GM18519 (cell line): ENCODE data around the gene TMTC3.

Experiments used
- ATAC-seq: cut with Tn5 transposase; IDR thresholded peaks from one replicate; pipeline ENCODE4 v1.9.1; 2021; ENCODE audit warnings: mild to moderate bottlenecking, moderate library complexity; ENCODE audit not compliant: unreplicated experiment, low FRiP score

Gene TMTC3

GRCh38 chr12:88218293-88218692 is 76.2 kb downstream of the TMTC3 start:
- ATAC-seq = no peak

GRCh38 chr12:88219861-88220260 is 77.8 kb downstream of the TMTC3 start:
- no peak for ATAC-seq

- ATAC-seq = no peak
Observed at GRCh38 chr12:88223519-88223918, 81.4 kb downstream of the TMTC3 start.

DNA sequence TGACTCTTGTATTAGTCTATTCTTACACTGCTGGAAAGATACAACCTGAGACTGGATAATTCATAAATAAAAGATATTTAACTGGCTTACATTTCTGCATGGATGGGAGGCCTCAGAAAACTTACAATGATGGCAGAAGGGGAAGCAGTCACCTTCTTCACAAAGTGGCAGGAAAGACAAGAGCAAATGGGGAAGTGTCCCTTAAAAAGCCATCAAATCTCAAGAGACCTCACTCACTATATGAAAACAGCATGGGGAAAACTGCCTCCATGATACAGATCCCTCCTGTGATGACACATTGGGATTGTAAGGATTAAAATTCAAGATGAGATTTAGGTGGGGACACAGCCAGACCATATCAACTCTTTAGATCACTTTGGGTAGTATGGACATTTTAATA is 83.7 kb downstream of the TMTC3 start:
- ATAC-seq = no peak

DNA sequence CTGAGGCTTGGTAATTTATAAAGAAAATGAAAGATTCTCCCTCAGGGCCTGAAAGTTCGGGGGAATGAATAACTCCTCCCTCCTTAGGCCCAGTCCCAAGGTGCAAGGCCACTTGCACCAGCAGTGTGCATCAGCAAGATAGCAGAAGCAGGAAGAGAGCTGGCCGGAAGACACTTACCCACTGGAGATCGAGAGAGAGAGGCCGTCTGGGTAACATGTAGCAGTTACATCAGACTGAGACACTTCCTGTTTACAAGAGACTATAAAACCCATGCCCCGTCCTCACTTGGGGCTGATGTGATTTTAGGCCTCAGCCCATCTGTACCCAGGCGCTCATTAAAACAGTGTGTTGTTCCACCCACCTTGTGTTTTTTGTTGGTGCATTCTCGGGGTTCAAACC is 85.2 kb downstream of the TMTC3 start:
- ATAC-seq = no peak

DNA sequence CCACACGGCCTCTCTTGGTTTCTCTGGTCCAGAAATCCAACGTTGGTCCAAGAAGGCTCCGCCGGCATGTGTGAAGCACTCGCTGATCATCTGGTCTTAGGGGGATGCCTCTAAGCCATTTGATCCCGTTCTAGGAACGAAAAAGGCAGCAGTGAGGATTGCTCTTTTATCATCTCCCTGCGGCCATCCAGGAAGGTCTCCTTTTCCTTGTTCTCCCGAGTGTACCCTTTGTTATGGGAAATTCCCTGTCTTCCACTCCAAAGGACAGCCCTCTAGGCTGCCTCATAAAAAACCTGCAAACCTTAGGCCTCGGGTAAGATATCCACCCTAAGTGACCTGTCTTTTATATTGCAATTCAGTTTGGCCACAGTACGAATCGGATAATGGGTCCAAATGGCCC is 85.8 kb downstream of the TMTC3 start:
- no peak for ATAC-seq

DNA sequence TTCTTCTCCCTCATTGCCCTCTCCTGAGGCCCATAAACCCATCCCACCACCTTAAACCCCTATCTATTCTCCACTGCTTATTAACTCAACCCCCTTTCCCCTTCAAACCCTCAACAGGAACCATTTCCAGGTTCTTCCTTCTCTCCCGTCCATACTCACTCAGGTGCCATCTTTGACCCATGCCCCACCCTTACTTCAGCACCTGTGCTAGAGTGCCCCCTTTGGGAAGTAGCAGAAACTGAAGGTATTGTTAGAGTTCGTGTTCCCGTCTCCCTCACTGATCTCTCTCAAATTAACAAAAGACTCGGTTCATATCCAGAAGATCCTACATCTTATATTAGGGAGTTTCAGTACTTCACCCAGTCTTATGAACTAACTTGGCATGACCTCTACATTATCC is 86.6 kb downstream of the TMTC3 start:
- no peak for ATAC-seq

- no peak for ATAC-seq
Observed at GRCh38 chr12:88230271-88230670, 88.2 kb downstream of the TMTC3 start.

GRCh38 chr12:88235183-88235833 is 93.2 kb downstream of the TMTC3 start:
- ATAC-seq = no peak

GRCh38 chr12:88237954-88238353 is 95.8 kb downstream of the TMTC3 start:
- no peak for ATAC-seq

GRCh38 chr12:88238406-88238805 is 96.3 kb downstream of the TMTC3 start:
- ATAC-seq = no peak

GRCh38 chr12:88241862-88242570 is 99.9 kb downstream of the TMTC3 start:
- peak; percentile 60 for ATAC-seq

DNA sequence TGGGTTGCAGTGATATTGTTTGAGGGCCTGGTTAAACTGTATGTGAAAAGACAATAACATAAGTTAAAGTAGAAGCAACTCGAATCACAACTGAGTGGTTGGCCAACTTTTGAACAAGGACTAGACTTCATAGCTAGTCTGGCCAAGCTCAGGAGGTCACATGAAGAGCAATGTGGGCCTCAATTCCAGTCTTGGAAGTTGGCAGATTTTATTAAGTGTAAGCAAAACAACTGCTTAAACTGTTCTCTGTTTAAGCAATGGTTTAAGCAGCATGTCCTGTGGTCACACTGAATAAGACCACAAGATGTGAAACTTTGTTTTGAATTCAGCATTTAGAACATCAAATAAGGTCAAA is 100.4 kb downstream of the TMTC3 start:
- ATAC-seq = peak; percentile 14

- ATAC-seq = no peak
Observed at GRCh38 chr12:88242939-88243338, 100.8 kb downstream of the TMTC3 start.

DNA sequence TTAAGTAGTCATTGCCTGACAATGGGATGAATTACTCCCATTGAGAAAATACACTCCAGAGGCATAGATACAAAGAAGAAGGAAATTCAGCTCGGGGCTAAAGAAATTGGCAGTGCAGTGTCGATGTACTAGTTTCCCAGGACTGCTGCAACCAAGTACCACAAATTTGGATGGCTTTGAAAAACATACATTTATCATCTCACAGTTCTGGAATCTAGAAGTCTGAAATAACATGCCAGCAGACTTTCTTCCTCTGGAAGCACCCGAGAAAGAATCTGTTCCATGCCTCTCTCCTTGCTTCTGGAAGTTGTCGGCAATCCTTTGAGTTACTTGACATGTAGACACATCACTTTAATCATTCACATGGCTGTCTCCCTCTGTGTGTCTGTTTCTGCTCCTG is 101.9 kb downstream of the TMTC3 start:
- ATAC-seq = no peak

DNA sequence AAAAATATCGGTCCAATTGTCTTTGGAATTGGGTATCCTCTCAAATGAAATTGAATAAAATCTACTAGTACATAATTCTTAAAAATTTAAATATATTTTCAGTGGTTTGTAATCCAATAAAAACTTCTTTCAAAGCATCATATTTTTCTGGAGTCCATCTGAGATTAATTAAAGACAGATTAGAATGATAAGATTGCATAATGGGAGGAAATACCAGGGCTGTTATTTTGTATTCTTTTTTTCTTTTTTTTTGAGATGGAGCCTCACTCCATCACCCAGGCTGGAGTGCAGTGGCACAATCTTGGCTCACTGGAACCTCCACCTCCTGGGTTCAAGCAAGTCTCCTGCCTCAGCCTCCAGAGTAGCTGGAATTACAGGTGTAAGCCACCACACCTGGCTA is 103.8 kb downstream of the TMTC3 start:
- ATAC-seq = no peak

DNA sequence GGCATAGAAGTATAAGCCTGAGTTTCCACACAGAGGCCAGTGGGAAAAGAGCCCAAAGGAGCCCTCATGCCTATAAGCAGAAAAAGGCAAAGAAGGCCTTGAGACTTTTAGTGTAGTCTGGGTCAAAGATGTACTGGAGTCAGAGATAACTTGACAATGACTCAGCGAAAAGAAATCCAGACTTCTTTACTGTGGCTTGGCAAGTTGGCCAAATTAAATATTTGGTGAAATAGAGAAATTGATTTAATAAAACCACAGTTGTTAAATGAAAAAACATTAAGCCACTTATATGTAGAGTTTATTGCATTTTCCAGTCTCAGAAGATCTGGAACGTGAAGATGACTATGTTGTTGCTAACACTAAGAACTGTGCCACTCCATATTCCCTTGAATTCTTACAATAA is 105.1 kb downstream of the TMTC3 start:
- no peak for ATAC-seq

DNA sequence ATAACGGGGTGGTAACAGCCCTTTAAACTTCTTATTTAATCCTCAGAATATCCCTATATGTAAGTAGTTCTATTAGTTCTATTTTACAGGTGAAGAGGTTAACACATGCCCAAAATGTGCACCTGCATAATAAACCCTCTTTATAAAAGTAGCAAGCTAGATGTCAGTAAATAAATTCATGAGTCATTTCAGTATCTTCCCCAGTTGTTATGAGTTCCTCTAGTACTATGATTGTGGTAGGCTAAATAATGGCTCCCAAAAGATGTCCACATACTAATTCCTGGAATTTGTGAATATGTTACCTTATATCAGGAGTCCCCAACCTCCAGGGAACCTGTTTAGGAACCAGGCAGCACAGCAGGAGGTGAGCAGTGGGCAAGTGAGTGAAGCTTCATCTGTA is 106.5 kb downstream of the TMTC3 start:
- ATAC-seq = no peak
